ENCODE measurements around the gene UTP4. TPM values are rescaled to one million over a fixed set of nuclear protein-coding genes. Genes with fewer than 3 reads are reported as not detected.

Gene UTP4
- total RNA-seq, 1 experiment from 2014 or later: 125 TPM

GRCh38 chr16:69197573-69197972, 65.1 kb downstream of the UTP4 start:
- H3K4me1 ChIP-seq (ENCODE audit: control insufficient read depth in 1 of 2, insufficient read depth in 2 of 2, low read length in 2 of 2): peaks cover 0 to 3% of the 10 kb centered on the region in 2 experiments; a peak in 1 of 4 replicates
- H2AFZ ChIP-seq (ENCODE audit: low read depth, low read length, poor library complexity, severe bottlenecking): no peak overlapping the region
- no peak overlapping the region for H3K4me3 ChIP-seq (replicated peaks in 1 of 2; ENCODE audit: low read depth in 1 of 2, low read length in 2 of 2)
- peaks cover 74% of the 10 kb centered on the region for H3K79me2 ChIP-seq (ENCODE audit: insufficient read depth, low read length)
- H4K20me1 ChIP-seq (ENCODE audit: insufficient read depth): no peaks in the 10 kb centered on the region
- TF ChIP-seq POLR2A (IDR thresholded peaks at IDR 0.05; ENCODE audit: borderline replicate concordance, extremely low read depth, insufficient read depth, insufficient read length): no peak
- TF ChIP-seq CTCF (IDR thresholded peaks at IDR 0.05 in 2 of 3, conservative IDR thresholded peaks at IDR 0.05 in 1 of 3; ENCODE audit: borderline replicate concordance in 1 of 3, insufficient read depth in 1 of 3, low read depth in 2 of 3, low read length in 2 of 3): no peak
- TF ChIP-seq JUND (IDR thresholded peaks at IDR 0.05): no peak
- no TSS peak for BruUV-seq (replicated peaks)
- no peak for DNase-seq (ENCODE audit: low read depth, low spot score)
- H3K9ac ChIP-seq (ENCODE audit: low read length): no peak overlapping the region
- H3K9me3 ChIP-seq (ENCODE audit: control insufficient read depth in 1 of 2, insufficient read depth in 1 of 2, low read depth in 1 of 2, low read length in 2 of 2): no peaks in the 10 kb centered on the region
- H3K27me3 ChIP-seq (ENCODE audit: insufficient read depth, low read length): no peaks in the 10 kb centered on the region
- ATAC-seq: no peak
- intact Hi-C loops (cut with micrococcal nuclease): loop anchor here (10.0 kb wide), 1 partner anchor 77 kb away; no protein-coding TSS in a partner anchor
- ChIA-PET CTCF (no interaction called here), POLR2A (no interaction called here), RAD21 (ENCODE audit: low non-redundant PET in 1 of 2, low total read pairs in 2 of 2, uncharacterized antibody in 2 of 2, unreplicated experiment in 2 of 2) (no interaction called here)
- H3K27ac ChIP-seq (ENCODE audit: low read depth, low read length): no peak overlapping the region
- H3K36me3 ChIP-seq (ENCODE audit: control insufficient read depth in 1 of 2, insufficient read depth in 2 of 2, low read length in 2 of 2): no peaks in the 10 kb centered on the region
- no peaks in the 10 kb centered on the region for H3K9me2 ChIP-seq (ENCODE audit: insufficient read depth)
- no peak overlapping the region for H3K4me2 ChIP-seq (ENCODE audit: low read length)

- BruUV-seq (replicated peaks): no TSS peak
- H3K79me2 ChIP-seq (ENCODE audit: insufficient read depth, low read length): peaks cover 57% of the 10 kb centered on the region
- H3K9me3 ChIP-seq (ENCODE audit: control insufficient read depth in 1 of 2, insufficient read depth in 1 of 2, low read depth in 1 of 2, low read length in 2 of 2): no peaks in the 10 kb centered on the region
- POLR2A ChIA-PET: no interaction called here
- peaks cover 3% of the 10 kb centered on the region in 2 experiments; a peak in 2 of 4 replicates for H3K4me1 ChIP-seq (ENCODE audit: control insufficient read depth in 1 of 2, insufficient read depth in 2 of 2, low read length in 2 of 2)
- H3K4me2 ChIP-seq (ENCODE audit: low read length): no peak overlapping the region
- H3K27ac ChIP-seq (ENCODE audit: low read depth, low read length): no peak overlapping the region
- CTCF ChIA-PET: no interaction called here
- H3K36me3 ChIP-seq (ENCODE audit: control insufficient read depth in 1 of 2, insufficient read depth in 2 of 2, low read length in 2 of 2): no peaks in the 10 kb centered on the region
- no peak overlapping the region for H2AFZ ChIP-seq (ENCODE audit: low read depth, low read length, poor library complexity, severe bottlenecking)
- DNase-seq (ENCODE audit: low read depth, low spot score): no peak
- no peaks in the 10 kb centered on the region for H4K20me1 ChIP-seq (ENCODE audit: insufficient read depth)
- intact Hi-C loops (cut with micrococcal nuclease): loop anchor here (10.0 kb wide), 1 partner anchor 75 kb away; no protein-coding TSS in a partner anchor
- RAD21 ChIA-PET (ENCODE audit: low non-redundant PET in 1 of 2, low total read pairs in 2 of 2, uncharacterized antibody in 2 of 2, unreplicated experiment in 2 of 2): no interaction called here
- H3K9ac ChIP-seq (ENCODE audit: low read length): no peak overlapping the region
- no peak for ATAC-seq
- H3K27me3 ChIP-seq (ENCODE audit: insufficient read depth, low read length): no peaks in the 10 kb centered on the region
- no peak overlapping the region for H3K4me3 ChIP-seq (replicated peaks in 1 of 2; ENCODE audit: low read depth in 1 of 2, low read length in 2 of 2)
- H3K9me2 ChIP-seq (ENCODE audit: insufficient read depth): no peaks in the 10 kb centered on the region
- TF ChIP-seq SP1 (IDR thresholded peaks at IDR 0.05; ENCODE audit: low read depth) (no peak), ATF3 (IDR thresholded peaks at IDR 0.05) (no peak), EZH2phosphoT487 (IDR thresholded peaks at IDR 0.05; ENCODE audit: borderline replicate concordance) (no peak), SIN3A (IDR thresholded peaks at IDR 0.05; ENCODE audit: low read depth) (no peak), POLR2AphosphoS5 (IDR thresholded peaks at IDR 0.05; ENCODE audit: low read depth, low read length) (no peak), ZBTB33 (IDR thresholded peaks at IDR 0.05; ENCODE audit: extremely low read depth, insufficient replicate concordance, low read length) (no peak), JUND (IDR thresholded peaks at IDR 0.05) (no peak), EGR1 (IDR thresholded peaks at IDR 0.05; ENCODE audit: low read depth) (no peak), ZNF274 (IDR thresholded peaks at IDR 0.05; ENCODE audit: low read depth, low read length) (no peak), RAD21 (IDR thresholded peaks at IDR 0.05; ENCODE audit: low read depth) (no peak), REST (IDR thresholded peaks at IDR 0.05; ENCODE audit: low read depth) (no peak), SRF (IDR thresholded peaks at IDR 0.05; ENCODE audit: low read depth) (no peak)
These were observed 66.9 kb downstream of the UTP4 start for GRCh38 chr16:69199382-69199781.

All from HCT116 (cell line).